SKM-1 (cell line): Measurements from ENCODE around the gene CDCA5.

Experiments
- DNase-seq: peaks from one replicate; lab custom pipeline; 2025; ENCODE audit not compliant: unreplicated experiment; lab: John Stamatoyannopoulos, UW

Gene CDCA5

DNA sequence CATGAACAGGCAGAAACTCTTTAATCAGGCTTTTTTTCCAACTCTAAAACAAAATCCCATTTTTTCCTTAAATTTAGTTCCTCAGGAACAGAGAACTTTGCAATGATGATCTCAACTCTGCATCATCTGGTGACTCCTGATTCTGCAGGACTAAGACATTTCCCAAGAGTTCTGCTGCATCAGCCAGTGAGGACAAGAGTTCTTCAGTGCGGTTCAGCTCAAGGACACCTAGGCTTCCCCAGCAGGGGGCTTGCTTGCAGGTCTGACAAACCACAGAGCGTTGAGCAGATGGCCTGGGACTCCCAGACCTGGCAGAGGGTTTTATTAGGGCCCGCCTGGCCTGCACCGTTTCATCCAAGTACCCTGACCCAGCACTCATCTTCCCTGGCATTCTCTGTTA is 6.4 kb downstream of the CDCA5 start:
- DNase-seq, result no peak

DNA sequence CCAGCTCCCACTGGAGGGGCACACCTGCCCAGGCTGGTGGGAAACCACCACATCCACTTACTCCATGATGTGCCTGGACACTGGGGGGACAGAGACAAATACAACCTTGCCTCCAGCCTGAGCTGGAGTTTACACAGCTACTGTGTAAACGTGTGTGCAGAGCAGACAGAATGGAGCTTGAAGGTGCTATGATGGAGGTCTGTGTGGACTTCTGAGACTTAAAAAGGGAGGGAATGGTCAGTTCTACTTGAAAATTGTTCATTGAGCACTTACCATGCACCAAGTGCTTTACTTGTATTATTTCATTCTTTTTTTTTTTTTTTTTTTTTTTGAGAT is 11.2 kb downstream of the CDCA5 start:
- no peak for DNase-seq

DNA sequence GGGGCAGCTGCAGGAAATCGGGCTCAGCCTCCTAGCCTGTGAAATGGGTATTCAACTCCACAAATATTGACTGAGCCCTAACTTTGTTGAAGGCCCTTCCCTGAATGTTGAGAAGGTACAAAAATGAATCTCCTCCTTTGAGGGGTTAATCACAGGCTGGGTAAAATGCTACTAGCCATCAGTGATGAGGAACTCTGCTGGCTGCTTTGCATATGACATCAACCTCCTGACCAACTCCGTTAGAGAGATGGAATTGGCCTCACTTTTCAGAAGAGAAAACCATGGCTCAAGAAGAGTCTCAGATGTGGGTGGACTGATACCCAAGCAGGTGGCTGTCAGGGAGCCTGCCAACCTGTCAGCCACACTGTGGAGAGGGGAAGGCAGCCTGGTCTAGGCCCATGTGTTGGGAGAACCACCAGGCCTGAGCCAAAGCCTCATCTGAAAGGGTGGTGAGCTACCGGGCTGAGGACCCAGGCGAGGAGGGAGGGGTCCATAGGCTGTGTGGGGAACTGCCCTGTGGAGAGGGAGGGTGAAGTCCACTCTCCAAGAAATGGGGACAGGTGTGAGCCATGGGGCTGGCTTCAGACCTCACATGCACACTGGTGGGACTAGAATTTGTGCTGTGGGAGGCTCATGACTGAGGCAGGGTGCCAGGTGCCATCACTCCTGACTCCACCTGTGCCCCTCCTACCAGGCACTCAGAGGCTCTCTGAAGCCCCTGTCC is 11.8 kb downstream of the CDCA5 start:
- no peak for DNase-seq

DNA sequence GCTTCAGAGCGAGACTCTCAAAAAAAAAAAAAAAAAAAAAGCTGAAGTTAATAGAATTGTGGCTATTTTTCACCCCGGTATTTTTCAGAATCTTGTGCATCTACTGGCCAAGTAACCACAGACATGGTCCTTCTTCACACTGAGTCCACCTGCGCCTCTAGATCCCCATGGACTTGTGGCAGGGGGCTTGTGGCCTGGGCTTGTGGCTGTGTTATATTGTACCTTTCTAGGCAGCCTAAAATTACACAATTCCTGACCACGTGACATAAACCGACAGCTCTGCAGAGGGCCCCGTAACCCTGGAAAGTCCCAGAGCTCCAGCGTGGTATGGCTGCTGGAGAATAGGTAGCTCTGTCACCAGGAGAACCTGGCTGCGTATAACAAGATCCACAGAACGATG is 14.6 kb downstream of the CDCA5 start:
- DNase-seq, result peak; percentile 34

DNA sequence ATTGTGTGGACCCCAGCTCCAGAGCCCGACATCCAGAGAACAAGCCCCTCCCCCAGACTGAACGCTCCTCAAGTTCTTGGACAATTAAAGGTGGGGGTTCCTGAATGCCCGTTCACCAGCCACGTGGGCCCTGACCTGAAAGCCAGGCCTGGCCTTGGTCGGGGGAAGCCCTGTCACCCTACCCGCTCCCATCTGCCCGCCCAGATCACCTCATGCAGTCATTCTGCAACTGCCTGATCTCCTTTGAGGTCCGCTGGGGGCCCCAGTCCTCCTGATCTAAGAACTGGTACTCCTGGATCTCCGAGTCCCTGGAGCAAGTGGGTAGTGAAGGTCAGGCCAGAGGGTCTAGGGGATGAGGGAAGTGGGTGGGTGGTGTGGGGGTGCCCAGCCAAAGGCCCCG is 16.4 kb downstream of the CDCA5 start:
- no peak for DNase-seq

DNA sequence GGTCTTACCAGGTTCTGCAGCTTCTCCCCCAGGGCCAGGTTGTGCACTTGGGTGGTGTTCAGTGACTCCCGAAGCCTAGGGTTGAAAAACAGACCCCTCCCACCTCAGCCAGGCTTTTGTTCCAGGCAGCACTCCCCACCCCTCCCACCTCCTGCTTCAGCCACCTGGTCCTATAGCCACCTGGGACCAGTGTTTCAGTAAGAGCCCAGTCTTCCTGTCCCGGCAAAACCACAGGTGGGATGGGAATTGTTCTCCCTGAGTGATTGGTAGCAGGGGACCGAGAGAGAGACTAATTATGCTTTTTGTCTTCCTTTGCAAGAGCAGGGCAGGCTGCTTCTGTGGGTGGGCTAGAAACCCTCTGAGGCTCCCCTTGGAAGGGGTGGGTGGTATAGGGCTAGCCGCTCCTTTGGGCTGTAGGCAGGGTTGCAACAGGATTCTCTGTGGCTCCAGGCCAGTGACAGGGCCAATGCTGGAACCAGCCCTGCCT is 17.0 kb downstream of the CDCA5 start:
- no peak for DNase-seq

DNA sequence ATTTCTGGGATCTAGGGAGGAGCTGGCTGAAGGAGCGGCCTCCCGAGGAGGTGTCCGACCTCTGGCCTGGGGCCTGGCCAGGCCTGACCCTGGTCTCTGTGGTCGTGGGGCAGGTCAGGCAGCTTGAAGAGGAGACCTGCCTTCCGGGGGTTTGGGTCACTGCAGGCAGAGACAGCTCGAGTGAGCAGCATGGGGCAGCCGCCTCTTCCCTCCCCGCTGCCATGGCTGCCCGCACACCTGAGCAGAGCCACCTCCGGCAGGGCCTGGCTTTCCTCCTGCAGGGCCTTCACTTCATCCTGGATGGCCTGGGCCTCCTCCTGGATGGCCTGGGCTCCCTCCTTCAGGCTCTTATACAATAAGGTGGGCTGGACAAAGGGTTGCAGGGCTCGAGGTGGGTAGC is 17.5 kb downstream of the CDCA5 start:
- no peak for DNase-seq

DNA sequence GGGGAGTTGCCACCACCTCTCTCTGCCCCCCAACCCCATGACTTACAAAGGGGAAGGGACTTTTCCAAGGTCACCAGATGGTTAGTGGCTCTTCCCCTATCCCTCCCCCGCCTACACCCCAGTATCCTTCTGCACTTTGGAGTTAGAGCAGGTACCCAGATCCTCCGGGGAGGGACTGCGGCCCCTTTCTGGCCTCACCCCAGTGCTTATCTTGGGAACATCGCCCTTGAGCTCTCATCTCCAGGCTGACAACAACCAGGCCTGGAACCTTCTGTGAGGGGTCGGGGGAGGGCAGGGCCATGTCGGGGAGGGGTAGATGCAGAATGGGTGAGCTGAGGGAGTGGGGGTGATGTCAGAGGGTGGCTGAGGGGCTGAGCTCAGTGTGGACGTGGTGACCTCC is 18.0 kb downstream of the CDCA5 start:
- DNase-seq, result no peak

DNA sequence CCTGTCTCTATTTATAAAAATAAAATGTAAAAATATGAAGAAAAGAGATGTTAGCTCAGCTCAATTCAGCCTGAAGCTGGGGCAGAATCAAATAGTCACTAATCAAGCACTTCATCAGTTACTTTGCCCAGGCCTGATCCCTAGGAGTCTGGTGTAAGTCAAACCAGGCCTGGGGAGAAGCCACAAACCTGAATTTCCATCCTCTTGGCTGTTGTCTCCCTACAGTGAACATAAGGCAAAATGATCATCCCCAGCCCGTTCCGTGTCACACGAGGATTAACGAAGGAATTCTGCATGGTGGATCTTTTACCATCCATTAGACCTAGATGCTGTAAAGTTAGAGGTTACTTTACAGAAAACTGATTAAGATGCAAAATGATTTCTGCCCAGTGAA is 19.0 kb downstream of the CDCA5 start:
- no peak for DNase-seq

DNA sequence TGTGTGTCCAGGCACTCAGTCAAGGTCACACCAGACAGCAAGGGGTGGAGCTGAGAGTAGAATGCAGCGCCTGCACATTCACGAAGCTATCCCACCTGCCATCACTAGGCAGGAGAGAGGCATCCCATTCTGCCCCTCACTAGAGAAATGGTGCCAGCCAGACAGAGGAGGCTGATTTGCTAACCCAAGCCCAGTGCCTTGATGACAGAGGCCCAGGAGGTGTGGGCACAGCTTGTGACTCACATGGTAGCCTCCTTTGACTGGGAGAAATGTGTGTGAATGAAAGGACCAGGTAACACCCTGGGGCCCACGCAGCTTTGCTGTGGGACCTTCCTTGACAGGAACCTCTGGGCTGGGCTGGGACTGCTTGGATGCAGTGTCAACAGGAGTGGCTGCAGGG is 20.3 kb downstream of the CDCA5 start:
- no peak for DNase-seq

DNA sequence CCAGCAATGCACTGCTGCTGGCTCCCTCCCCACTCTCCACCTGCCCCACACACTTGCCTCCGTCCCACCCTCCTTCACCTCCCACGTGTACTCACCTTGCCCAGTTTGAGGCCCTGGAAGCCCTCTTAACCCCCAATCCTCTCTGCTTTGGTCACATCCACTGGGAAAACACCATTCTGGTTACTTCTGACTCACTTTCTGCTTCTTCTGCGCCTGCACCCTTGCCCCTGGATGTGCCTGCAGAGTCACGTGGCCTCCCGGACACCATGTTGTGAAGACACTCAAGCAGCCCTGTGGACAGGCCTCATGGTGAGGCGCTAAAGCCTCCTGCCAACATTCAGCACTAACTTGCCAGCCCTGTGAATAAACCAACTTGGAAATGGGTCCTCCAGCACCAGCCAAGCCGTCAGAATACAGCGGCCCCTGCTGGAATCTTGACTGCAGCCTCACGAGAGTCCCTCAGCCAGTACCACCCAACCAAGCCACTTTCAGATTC is 22.9 kb downstream of the CDCA5 start:
- no peak for DNase-seq

DNA sequence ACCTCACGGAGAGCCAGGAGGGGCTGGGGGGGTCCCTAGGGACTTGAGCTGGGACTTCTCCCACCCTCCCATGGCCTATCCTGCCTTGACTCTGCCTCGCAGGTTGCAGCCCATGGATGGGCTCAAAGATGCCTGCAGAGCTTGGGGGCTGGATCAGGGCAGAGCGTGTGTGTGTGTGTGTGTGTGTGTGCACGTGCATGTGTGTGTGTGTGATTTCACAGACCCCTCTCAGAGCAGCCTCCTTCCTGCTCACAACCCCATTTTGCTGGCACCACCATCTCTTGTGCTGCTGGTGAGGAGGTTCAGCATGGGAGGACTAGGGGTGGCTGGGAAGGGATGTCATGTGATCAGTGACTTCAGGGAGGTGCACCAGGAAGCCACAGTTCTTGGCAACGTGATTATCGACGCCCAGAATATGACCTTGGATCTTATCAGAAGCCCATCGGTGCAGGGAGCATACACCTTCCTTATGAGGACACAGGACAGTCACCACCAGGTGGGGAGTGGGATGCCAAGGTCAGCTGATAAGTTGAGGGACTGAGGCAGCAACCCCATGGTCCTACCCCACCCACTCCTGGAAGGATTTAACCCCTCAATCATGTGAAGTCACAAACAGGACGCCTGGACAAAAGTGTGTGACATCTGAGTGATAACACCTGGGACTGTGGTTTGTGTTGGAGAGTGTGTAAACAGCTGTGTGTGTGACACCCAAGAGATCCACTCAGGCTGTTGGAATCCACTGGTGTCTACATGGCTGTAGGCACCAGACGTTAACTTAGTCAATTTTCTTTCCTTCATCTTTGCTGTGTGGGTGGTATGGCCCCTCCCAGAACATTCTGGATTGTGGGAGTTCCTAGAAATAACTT is 23.6 kb downstream of the CDCA5 start:
- no peak for DNase-seq

DNA sequence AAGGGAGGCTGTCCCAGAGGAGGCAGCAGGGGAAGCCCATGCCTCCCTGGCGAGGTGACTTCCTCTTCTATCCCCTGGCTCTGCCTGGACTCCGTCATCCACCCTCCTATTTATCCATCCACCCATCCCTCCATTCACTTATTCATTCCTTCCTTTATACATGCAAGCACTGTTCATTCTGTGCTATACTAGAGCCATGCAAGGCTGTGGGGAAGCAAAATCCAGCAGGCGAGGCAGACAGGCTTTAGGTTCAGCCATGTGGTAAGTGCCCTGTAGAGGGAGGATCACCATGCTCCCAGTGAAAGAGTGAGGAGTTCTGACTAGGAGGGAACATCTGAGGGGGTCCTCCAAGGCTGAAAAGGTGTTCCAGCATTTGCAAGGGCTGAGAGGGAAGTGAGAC is 24.3 kb downstream of the CDCA5 start:
- DNase-seq, result no peak

DNA sequence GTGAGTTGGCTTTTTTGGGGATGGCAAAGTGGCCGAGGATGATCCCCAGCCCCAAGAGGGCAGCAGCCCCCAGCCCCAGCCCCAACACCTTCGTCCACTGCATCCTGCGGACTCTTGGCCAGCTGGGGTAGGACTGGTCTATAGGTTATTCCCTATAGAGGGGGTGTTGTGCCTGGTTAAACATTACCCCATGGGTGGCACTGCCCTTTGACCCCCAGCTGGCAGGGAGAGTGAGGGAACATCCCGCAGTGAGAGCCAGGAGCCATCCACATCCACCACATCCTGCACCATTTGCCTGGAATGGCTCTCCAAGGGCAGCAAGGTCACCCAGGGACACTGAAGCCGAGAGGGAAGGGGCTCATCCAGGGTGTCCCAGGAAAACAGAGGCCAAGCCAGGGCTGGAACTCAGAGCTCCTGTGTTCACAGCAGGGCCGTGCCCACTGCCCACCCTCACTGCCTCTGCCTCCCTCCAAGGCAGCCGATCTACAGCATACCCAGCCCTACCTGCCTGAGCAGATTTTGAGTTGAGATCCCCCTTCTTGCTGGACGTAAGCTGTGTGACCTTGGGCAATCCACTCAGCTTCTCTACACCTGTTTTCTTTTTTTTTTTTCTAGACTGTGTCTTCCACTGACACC is 25.3 kb downstream of the CDCA5 start, which contains the start of gene NAALADL1:
Gene NAALADL1, minus strand, starts transcription at position 135 of the 636 bp plus-strand sequence. Its CDS starts 32 bp downstream, at position 103.
- no peak for DNase-seq

DNA sequence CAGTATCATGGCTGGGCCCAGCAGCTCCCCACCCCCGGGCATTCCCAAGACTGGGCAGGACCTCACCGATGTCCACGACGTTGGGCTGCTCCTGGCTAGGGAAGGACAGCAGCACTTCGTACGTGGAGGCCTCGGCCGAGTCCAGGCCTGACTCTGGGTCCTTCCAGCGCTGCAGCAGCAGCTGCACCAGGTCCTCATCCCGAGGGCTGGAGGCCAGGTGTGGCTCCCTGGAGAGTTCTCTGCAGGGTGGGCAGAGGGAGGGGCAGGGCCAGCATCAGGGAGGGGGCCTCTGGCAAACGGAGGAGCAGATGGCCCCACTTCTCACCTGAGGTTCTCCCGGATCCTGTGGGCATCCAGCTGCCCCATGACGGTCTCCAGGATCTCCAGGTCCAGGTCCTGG is 25.8 kb downstream of the CDCA5 start:
- DNase-seq, result no peak

DNA sequence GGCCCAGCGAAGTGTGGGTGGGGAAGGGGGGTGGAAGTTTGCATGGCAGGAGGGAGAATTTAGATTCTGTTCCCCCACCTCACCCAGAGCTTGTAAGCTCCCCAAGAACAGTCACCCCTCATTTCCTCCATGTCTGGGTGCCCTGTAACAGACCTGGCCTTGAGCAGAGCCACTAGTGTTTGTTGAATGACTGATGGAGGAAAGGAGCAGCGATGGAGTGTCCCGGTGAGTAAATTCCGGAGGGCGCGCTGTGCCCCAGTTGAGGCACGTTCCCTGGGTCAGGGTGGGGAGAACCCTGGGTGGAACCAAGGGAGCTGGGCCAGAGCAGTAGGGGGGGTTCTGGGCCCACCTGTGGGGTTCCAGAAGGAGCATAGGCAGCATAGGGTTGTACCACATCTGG is 26.3 kb downstream of the CDCA5 start:
- no peak for DNase-seq

DNA sequence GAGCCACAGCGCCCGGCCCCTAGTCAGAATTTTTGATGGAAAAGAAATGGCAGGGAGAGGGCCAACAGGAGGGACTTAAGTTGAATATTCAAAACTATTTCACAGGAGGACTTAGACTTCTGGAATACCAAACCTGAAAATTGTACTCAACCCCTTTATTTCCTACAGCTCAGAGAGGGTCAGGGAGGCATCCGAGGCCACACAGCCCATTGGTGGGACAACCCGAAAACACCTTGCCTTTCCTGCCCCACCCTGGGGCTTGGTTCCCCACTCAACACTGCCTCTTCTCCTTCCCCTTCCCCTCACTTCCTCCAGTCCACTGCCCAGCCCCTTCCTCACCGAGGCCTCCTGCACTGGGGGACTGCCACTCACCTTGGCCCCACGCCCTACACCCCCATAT is 26.8 kb downstream of the CDCA5 start:
- no peak for DNase-seq

DNA sequence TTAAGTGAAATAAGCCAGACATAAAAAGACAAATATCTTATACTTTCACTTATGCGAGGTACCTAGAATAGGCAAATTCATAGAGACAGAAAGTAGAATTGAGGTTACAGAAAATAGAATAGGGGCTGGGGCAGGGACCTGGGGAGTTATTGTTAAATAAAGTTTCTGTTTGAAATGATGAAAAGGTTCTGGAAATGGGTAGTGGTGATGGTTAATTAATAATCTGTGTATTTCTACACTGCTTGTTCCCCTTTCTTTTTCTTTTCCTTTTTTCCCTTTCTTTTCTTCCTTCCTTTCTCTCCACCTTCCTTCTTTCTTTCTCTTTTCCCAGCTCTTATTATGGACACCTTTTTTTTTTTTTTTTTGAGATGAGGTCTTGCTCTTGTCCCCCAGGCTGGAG is 28.3 kb downstream of the CDCA5 start:
- no peak for DNase-seq

DNA sequence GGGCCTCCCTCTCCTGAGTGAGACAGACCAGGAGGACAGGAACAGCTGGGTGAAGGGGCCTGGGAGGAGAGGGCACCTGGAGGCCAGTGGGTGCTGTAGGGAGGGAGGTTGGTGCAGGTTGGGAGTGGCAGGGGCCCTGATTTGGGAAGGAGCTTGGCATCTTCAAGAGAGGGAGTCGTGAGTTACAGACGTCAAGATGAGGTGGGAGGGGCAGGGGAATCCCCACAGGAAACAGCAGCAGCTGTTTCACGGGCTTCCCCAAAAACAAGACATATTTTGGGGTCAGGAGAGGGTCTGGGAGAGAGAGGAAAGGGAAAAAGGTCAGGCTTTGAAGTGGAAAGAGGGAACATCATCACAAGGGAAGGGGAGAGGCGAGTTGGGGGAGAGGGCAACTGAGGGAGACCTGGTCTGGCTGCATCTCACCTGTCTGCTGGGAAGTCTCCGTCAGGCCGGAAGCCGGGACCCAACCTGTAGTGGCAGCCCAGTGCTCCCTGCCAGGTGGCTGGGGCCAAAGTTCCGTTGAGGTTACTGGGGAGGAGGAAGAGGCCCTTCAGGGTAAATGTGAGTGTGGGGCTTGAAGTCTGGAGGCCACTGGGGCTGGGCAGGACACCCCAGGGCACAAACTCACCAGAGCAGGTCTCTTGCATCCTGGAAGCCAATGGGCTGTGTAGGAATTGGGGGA is 29.9 kb downstream of the CDCA5 start:
- DNase-seq, result no peak

DNA sequence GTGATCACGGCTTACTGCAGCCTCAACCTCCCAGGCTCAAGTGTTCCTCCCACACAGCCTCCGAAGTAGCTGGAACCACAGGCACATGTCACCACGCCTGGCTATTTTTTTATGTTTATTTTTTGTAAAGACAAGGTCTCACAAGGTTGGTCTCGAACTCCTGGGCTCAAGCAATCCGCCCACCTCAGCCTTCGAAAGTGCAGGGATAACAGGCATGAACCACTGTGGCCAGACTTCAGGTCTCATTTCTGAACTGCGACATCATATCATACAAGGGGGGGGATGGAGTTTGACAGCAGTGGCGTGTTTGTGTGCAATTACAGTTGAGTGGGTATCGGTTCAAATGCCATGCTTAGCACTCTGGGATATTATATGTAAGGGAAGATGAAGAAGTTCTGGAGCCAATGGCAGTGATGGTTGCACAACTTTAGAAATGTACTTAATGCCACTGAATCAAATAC is 32.4 kb downstream of the CDCA5 start:
- no peak for DNase-seq
